Left ventricle myocardium inferior (tissue), 1 donor: ENCODE results near the gene KPTN. TPM values are rescaled to one million over a fixed set of nuclear protein-coding genes. Genes with fewer than 3 reads are reported as not detected.

Experiments used
- DNase-seq: peaks from one replicate; pipeline ENCODE4 v3.0.0-alpha.2; 2020
- H3K27ac ChIP-seq: fragments of 200-600 bp; replicated peaks from 2 replicates; pipeline ENCODE4 v1.8.0; 2021
- H3K27me3 ChIP-seq: fragments of 200-600 bp; 2 replicates; pipeline ENCODE4 v1.8.0; 2021; ENCODE audit warnings: low read depth
- H3K36me3 ChIP-seq: fragments of 200-600 bp; 2 replicates; pipeline ENCODE4 v1.8.0; 2021
- H3K4me1 ChIP-seq: fragments of 200-600 bp; 2 replicates; pipeline ENCODE4 v1.8.0; 2021
- H3K4me3 ChIP-seq: fragments of 200-600 bp; 2 replicates; pipeline ENCODE4 v1.8.0; 2021; ENCODE audit warnings: mild to moderate bottlenecking, moderate library complexity
- H3K9me3 ChIP-seq: fragments of 200-600 bp; replicated peaks from 2 replicates; pipeline ENCODE4 v1.8.0; 2021
- intact Hi-C: fragments of 100-400 bp; cut with micrococcal nuclease; formaldehyde crosslinking; loops from one replicate; pipeline ENCODE4 v1.11.0; 2022
- total RNA-seq: library from RNA; stranded (reverse); fragmentation: NEBNext Ultra II Directional; extraction: Animal tissue kit (Norgen Biotek cat#: 25700); gene quantifications from one replicate; pipeline ENCODE4 v1.2.1, GENCODE V29; 2021
- TF ChIP-seq, protein P1 (sequence below): fragments of 200-600 bp; IDR thresholded peaks from 2 replicates; pipeline ENCODE4 v1.8.0; 2021; ENCODE audit warnings: antibody characterized with exemption, mild to moderate bottlenecking, borderline replicate concordance
- donor health status: DM: no; HTN: yes; CAD: no; lungs with severe emphysema.

KPTN gene
- total RNA-seq, 1 donor from 2014 or later = 10.9 TPM

DNA sequence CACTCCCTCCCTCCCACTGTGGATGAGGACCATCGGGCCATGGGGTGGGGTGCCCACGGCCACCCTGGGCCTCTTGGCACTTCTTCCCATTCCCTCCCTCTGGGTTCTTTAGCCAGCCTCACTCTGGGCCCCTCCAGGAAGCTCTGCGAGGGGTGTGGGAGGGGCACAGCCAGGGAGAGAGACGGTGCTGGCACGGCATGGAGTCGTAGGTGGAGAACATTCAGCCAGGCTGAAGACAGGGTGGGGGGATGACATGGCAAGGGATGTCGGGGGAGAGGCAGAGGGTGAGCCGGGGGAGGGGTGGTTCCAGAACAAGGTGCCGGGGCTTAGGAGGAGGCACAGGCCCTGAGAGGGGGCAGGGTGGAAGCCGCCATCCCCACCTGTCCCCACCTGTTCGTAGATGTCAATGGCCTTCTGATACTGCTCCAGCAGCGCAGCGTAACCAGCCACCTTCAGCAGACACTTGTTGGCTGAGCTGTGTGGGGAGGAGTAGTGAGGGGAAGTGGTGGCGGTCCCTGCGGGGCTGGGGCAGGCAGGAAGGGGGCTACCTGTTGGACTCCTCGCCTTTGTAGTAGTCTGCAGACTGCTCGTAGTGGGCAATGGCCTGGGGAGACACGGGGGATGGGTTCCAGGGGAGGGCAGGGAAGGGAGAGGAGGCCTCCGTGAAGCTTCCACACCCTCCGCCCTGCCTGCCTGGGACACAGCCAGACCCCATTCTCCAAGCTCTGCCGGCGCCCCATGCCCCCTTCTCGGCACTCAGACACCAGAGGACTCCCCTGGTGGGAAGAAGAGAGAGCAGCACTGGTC is 8.8 kb upstream of the KPTN start:
- Histone ChIP-seq H3K27me3 (no peaks in the 10 kb centered on the region), H3K4me3 (no peak overlapping the region), H3K27ac (peak overlapping the region; percentile 75), H3K4me1 (peaks cover 47% of the 10 kb centered on the region), H3K36me3 (peaks cover 65% of the 10 kb centered on the region), H3K9me3 (no peaks in the 10 kb centered on the region)
- no peak for DNase-seq
- intact Hi-C loops = no loop called here
- TF ChIP-seq, protein P1, sequence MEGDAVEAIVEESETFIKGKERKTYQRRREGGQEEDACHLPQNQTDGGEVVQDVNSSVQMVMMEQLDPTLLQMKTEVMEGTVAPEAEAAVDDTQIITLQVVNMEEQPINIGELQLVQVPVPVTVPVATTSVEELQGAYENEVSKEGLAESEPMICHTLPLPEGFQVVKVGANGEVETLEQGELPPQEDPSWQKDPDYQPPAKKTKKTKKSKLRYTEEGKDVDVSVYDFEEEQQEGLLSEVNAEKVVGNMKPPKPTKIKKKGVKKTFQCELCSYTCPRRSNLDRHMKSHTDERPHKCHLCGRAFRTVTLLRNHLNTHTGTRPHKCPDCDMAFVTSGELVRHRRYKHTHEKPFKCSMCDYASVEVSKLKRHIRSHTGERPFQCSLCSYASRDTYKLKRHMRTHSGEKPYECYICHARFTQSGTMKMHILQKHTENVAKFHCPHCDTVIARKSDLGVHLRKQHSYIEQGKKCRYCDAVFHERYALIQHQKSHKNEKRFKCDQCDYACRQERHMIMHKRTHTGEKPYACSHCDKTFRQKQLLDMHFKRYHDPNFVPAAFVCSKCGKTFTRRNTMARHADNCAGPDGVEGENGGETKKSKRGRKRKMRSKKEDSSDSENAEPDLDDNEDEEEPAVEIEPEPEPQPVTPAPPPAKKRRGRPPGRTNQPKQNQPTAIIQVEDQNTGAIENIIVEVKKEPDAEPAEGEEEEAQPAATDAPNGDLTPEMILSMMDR = no peak

DNA sequence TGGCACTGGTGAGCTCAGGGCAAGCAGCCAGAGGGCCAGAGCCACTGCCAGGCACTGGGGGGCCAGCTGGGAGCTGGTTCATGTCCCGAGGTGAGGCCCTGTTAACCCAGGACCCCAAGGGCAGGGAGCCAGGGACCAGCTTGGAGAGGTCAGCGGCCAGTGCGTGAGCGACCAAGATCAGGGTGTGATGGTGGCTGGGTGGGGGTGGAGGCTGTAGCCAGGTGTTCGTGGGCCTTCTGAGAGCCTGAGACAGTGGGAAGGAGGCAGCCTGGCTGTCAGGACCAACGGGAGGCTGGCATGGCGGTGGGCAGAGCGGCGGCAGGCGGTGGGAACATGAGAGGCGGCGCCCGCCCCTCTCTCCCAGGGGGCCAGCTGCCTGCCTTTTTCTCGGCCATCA is 8.1 kb upstream of the KPTN start:
- H3K9me3 ChIP-seq = no peaks in the 10 kb centered on the region
- DNase-seq = no peak
- no peak overlapping the region for H3K27ac ChIP-seq
- no peak overlapping the region for H3K4me3 ChIP-seq
- H3K36me3 ChIP-seq = peaks cover 68% of the 10 kb centered on the region
- intact Hi-C loops = no loop called here
- H3K4me1 ChIP-seq = peaks cover 40% of the 10 kb centered on the region
- H3K27me3 ChIP-seq = no peaks in the 10 kb centered on the region
- TF ChIP-seq, protein P1 = no peak

DNA sequence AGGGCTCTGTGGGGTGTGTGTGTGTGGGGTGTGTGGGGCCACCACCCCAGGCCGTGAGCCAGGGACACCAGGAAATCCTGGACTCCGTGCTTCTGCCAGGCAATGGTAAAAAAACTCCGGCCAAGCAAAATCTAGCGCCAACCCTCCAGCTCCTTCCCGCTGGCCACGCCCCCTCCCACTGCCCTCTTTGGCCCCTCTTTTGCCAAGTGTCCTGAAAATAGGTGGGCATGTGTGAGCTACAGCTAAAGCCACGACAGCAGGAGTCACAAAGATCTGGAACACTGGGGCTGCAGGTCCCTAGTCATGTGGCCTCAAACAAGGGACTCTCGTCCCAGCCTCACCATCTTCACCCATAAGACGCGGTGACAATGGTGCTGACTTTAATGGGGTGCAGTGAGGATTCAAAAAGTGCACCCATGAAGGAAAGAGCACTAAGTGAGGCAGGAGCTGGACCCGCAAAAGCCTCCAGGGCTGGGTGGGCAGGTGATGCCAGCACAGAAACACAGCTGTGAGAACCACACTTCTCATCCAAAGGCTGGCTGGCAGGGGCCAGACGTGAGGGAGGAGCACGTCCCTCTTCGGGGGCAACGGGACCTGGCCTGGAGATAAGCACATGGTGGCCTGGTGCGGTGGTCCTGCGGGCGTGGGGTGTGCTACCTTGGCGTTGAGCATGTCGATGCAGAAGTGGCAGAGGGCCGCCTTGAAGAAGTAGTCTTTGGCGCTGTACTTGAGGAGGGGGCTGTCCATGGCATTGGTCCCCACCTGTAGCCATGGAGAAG is 7.5 kb upstream of the KPTN start:
- Histone ChIP-seq H3K4me1 (peaks cover 35% of the 10 kb centered on the region), H3K36me3 (peaks cover 63% of the 10 kb centered on the region), H3K9me3 (no peaks in the 10 kb centered on the region), H3K27me3 (no peaks in the 10 kb centered on the region), H3K27ac (peak overlapping the region; percentile 1), H3K4me3 (no peak overlapping the region)
- intact Hi-C loops = no loop called here
- DNase-seq = no peak
- TF ChIP-seq, protein P1 = no peak

DNA sequence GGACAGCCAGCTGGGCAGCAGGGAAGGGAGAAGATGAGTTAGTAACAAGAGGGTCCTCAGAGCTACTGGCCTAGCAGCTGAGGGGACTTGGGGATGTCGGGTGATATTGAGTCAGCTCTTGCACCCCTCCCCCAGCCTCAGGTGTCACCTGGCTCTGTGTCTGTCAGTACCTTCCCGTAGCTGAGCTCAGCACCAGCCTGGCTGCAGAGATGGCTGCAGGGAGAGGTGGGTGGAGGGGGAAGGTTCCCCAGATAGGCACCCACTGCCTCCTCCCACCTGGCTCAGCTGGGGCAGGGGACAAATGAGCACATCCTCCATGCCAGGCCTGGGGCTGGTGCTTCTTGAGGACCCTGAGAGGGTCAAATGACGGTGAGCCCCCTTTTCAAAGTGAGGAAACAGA is 6.8 kb upstream of the KPTN start:
- Histone ChIP-seq H3K36me3 (peaks cover 56% of the 10 kb centered on the region), H3K9me3 (no peaks in the 10 kb centered on the region), H3K27me3 (no peaks in the 10 kb centered on the region), H3K4me1 (peaks cover 32% of the 10 kb centered on the region), H3K4me3 (no peak overlapping the region), H3K27ac (peak overlapping the region; percentile 1)
- TF ChIP-seq, protein P1 = no peak
- intact Hi-C loops = no loop called here
- DNase-seq = no peak

DNA sequence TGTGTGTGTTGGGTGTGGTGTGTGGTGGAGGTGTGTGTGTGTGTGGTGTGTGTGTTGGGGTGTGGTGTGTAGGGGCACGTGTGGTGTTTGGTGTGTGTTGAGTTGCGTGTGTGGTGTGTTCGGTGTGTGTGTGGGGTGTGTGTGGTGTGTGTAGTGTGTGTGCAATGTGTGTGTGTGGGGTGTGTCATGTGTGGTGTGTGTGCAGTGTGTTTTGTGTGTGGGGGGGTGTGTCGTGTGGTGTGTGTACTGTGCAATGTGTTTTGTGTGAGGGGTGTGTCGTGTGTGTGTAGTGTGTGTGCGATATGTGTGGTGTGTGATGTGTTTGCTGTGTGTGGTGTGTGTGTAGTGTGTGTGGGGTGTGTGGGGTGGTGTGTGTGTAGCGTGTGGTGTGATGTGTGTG is 6.0 kb upstream of the KPTN start:
- H3K4me3 ChIP-seq = no peak overlapping the region
- intact Hi-C loops = no loop called here
- peaks cover 27% of the 10 kb centered on the region for H3K4me1 ChIP-seq
- H3K27ac ChIP-seq = no peak overlapping the region
- peaks cover 56% of the 10 kb centered on the region for H3K36me3 ChIP-seq
- H3K27me3 ChIP-seq = no peaks in the 10 kb centered on the region
- TF ChIP-seq, protein P1 = no peak
- no peaks in the 10 kb centered on the region for H3K9me3 ChIP-seq
- no peak for DNase-seq
